HG03025 (cell line): Measurements from ENCODE around the gene PHKB.

Experiments used
- ATAC-seq: cut with Tn5 transposase; IDR thresholded peaks from one replicate; pipeline ENCODE4 v1.9.1; 2021; ENCODE audit warnings: mild to moderate bottlenecking, moderate library complexity; ENCODE audit not compliant: unreplicated experiment, low FRiP score

PHKB gene

GRCh38 chr16:47716571-47716970 is 255.4 kb downstream of the PHKB start:
- no peak for ATAC-seq

- ATAC-seq: no peak
Observed at GRCh38 chr16:47719713-47720112, 258.6 kb downstream of the PHKB start.

- ATAC-seq: no peak
Observed at GRCh38 chr16:47721006-47721637, 260.0 kb downstream of the PHKB start.

GRCh38 chr16:47722046-47722445 is 260.9 kb downstream of the PHKB start:
- no peak for ATAC-seq

- ATAC-seq: no peak
Observed at GRCh38 chr16:47724115-47724785, 263.1 kb downstream of the PHKB start.

GRCh38 chr16:47725188-47725695 is 264.1 kb downstream of the PHKB start:
- no peak for ATAC-seq

GRCh38 chr16:47726031-47726675 is 265.0 kb downstream of the PHKB start:
- no peak for ATAC-seq

GRCh38 chr16:47727131-47727530 is 266.0 kb downstream of the PHKB start:
- ATAC-seq: no peak

GRCh38 chr16:47728205-47728604 is 267.1 kb downstream of the PHKB start:
- no peak for ATAC-seq

- ATAC-seq: no peak
Observed at GRCh38 chr16:47729701-47730100, 268.6 kb downstream of the PHKB start.

- no peak for ATAC-seq
Observed at GRCh38 chr16:47731252-47731651, 270.1 kb downstream of the PHKB start.

GRCh38 chr16:47732122-47732521 is 271.0 kb downstream of the PHKB start:
- ATAC-seq: no peak

GRCh38 chr16:47732523-47733111 is 271.5 kb downstream of the PHKB start:
- ATAC-seq: no peak

- ATAC-seq: no peak
Observed at GRCh38 chr16:47734081-47734857, 273.1 kb downstream of the PHKB start.

- no peak for ATAC-seq
Observed at GRCh38 chr16:47734987-47735594, 274.0 kb downstream of the PHKB start.

- no peak for ATAC-seq
Observed at GRCh38 chr16:47750371-47750770, 289.2 kb downstream of the PHKB start.
